GM10248 (cell line): ENCODE measurements around the gene ST3GAL3.
A peak's percentile ranks its signal among the peaks of the same experiment; 100 is the strongest.

Experiments used
- CTCF ChIA-PET: fragments of 300-600 bp; sonication (Branson Sonifier 250); formaldehyde crosslinking; extraction: SDS; loops from one replicate; lab custom pipeline; 2021; ENCODE audit warnings: antibody characterized with exemption; lab: Yijun Ruan, JAX
- POLR2A ChIA-PET: fragments of 350-650 bp; sonication (Branson Sonifier 250); formaldehyde crosslinking; extraction: SDS; loops from one replicate; lab custom pipeline; 2020; ENCODE audit warnings: antibody characterized with exemption; lab: Yijun Ruan, JAX
- DNase-seq: peaks from one replicate; pipeline ENCODE4 v3.0.0; 2012; ENCODE audit errors: extremely low spot score
- CTCF ChIP-seq: IDR thresholded peaks from 2 replicates; pipeline ENCODE4 v1.5.1; 2012; ENCODE audit warnings: mild to moderate bottlenecking, low read depth; ENCODE audit errors: extremely low read depth, missing control alignments, control extremely low read depth

Gene ST3GAL3

DNA sequence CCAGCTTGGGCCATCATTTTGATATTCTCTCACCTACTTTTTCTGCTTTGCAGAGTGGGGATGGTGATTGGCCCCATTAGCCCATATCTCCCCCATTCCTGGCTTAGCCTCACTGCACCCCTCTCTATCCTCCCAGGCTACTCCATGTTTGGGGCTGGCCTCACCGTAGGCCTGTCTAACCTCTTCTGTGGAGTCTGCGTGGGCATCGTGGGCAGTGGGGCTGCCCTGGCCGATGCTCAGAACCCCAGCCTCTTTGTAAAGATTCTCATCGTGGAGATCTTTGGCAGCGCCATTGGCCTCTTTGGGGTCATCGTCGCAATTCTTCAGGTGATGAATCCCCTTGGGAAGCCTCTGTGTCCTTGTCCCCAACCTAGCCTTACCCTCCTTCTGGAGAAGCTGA, 269.6 kb downstream of the ST3GAL3 start:
- CTCF ChIA-PET: interaction anchor here (1.3 to 3.7 kb wide), 3 partner anchors 12 to 42 kb away, joined by 3 to 9 read pairs (median 8); no protein-coding TSS in a partner anchor
- no peak for TF ChIP-seq CTCF
- DNase-seq: no peak
- POLR2A ChIA-PET: interaction anchor here (0.6 kb wide), 1 partner anchor 892 kb away, joined by 11 read pairs; no protein-coding TSS in a partner anchor

DNA sequence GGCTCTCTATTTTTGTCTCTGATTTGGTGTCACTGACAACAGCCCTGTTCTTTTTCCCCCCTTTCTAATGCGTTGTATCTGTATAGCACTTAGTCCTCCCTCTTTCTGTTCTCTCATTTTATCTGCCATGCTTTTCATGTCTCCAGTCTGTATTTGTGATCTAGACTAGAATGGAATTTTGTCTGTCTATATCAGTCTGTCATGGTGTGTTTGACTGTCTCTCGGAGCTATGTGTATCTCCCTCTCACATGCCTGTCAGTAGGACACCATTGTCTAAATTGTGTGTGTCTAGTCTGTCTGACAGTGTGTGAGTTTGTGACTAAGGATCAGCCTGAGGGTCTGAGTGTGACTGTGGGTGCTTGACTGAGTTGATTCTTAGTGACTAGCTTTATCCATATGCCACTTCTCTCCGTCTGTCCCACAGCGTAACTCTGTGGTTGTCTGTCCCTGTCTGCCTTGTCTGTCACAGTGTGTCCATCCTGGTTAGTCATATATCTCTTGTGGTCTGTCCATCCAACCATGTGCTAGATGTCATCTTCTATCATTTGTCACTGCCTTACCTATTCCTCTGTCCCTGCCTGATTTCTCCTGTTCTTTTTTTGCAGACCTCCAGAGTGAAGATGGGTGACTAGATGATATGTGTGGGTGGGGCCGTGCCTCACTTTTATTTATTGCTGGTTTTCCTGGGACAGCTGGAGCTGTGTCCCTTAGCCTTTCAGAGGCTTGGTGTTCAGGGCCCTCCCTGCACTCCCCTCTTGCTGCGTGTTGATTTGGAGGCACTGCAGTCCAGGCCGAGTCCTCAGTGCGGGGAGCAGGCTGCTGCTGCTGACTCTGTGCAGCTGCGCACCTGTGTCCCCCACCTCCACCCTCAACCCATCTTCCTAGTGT, 270.3 kb downstream of the ST3GAL3 start:
- POLR2A ChIA-PET: interaction anchor here (0.6 to 0.7 kb wide), 2 partner anchors 428 to 892 kb away, joined by 3 to 11 read pairs; no protein-coding TSS in a partner anchor
- no peak for DNase-seq
- CTCF ChIA-PET: interaction anchor here (1.3 to 3.7 kb wide), 3 partner anchors 11 to 43 kb away, joined by 3 to 9 read pairs (median 5); no protein-coding TSS in a partner anchor
- no peak for TF ChIP-seq CTCF

GRCh38 chr1:43978264-43978550, 270.9 kb downstream of the ST3GAL3 start:
- no peak for TF ChIP-seq CTCF
- CTCF ChIA-PET: interaction anchor here (1.3 kb wide), 2 partner anchors 14 to 43 kb away, joined by 3 to 5 read pairs; no protein-coding TSS in a partner anchor
- DNase-seq: no peak
- POLR2A ChIA-PET: interaction anchor here (0.7 kb wide), 1 partner anchor 428 kb away, joined by 3 read pairs; no protein-coding TSS in a partner anchor

DNA sequence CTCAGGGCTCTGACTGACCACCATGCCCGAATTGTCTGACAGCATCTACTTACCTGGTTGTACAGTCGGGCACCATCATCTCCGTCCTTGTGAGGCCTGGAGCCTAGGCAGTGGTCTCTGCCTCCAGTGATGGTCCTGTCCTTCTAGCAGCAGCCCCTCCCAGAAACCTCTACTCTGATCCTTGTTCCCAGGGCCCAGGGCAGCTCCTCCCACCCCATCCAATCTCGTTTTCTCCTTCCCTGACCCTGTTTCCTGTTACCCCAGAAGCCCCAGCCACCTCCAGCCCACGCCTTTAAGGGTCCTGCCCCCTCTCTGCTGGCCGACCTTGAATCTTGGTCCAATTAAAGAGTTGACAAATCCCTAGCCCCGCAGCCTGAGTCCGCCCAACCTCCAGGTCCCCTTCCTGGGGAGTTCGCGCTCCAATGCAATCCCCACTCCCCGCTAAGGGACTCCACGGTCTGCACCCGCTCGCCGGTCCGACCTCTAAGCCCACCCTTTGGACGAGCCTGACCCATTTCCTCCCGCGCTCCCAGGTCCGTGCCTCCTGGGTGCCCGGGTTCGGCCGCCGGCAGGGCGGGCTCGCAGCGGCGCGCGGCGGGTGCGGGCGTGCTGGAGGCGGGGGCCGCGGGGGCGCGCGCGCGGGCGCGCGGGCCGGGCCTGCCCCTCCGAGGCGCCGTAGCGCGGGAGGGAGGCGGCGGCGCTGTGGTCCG, 271.4 kb downstream of the ST3GAL3 start, which contains the start of gene B4GALT2:
Gene B4GALT2, plus strand, starts transcription at position 660 of the 710 bp plus-strand sequence. CDS start 1,951 bp downstream, outside the sequence.
- ChIA-PET CTCF (interaction anchor here (1.3 kb wide), 1 partner anchor 44 kb away, joined by 5 read pairs; no protein-coding TSS in a partner anchor), POLR2A (interaction anchor here (0.7 kb wide), 1 partner anchor 429 kb away, joined by 3 read pairs; no protein-coding TSS in a partner anchor)
- no peak for TF ChIP-seq CTCF
- peak; percentile 82 for DNase-seq

GRCh38 chr1:43979261-43979527, 271.9 kb downstream of the ST3GAL3 start:
- POLR2A ChIA-PET: no interaction called here
- no peak for TF ChIP-seq CTCF
- CTCF ChIA-PET: no interaction called here
- DNase-seq: no peak
